ENCODE results near the gene TANK. TPM values are rescaled to one million over a fixed set of nuclear protein-coding genes. Genes with fewer than 3 reads are reported as not detected.

Gene TANK
- total and polyA plus RNA-seq, 4 experiments from 2014 or later: 76.3 to 91.2 (median 88.4) TPM

DNA sequence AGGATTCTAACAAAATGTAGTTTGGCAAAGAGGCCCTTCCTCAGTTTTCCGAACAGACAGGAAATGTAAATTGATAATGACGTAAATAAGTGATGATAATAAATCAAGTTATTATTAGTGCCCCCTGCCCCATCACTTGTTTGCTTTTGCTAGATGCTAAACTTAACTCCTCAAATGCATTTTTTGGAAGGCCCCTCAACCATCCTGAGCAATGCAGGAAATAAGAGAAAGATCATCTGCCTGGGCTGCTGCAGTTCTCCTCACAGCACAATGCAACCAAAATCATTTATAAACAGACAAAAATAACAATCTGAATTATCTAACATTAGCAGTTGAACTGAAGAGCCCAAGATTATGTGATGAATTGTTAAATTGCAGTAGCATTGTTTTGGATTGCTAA is 85.4 kb downstream of the TANK start:
- intact Hi-C loops (cut with micrococcal nuclease): loop anchor here (2.0 kb wide), 2 partner anchors 85 to 1533 kb away; partner anchors contain the start of genes MARCHF7 and TANK
- Mint-ChIP-seq H3K9me3 (no peaks in the 10 kb centered on the region), H3K4me3 (peak overlapping the region; percentile 77 to 97 (median 95)), H3K27ac (peak overlapping the region; percentile 84 to 99 (median 98)), H3K4me1 (peaks cover 39 to 76% (median 62%) of the 10 kb centered on the region in 4 donors), H3K27me3 (no peaks in the 10 kb centered on the region), H3K36me3 (peaks cover 0 to 5% of the 10 kb centered on the region in 2 donors)
- no peaks in the 10 kb centered on the region for H3K9me3 ChIP-seq (ENCODE audit: control insufficient read depth in 1 of 2, low read length in 2 of 2)
- H3K27ac ChIP-seq (ENCODE audit: low read depth, low read length): peak overlapping the region; percentile 78
- peaks cover 45% of the 10 kb centered on the region for H3K4me1 ChIP-seq (ENCODE audit: insufficient read depth, low read length)
- DNase-seq: no peak
- ChIA-PET CTCF (ENCODE audit: partially characterized antibody) (interaction anchor here (0.8 kb wide), 1 partner anchor 62 kb away, joined by 3 read pairs; the partner anchor contains the start of gene PSMD14), POLR2A (ENCODE audit: partially characterized antibody) (interaction anchor here (1.3 to 2.1 kb wide), 2 partner anchors 62 to 85 kb away, joined by 3 to 7 read pairs; partner anchors contain the start of gene TANK)
- no peaks in the 10 kb centered on the region for H3K36me3 ChIP-seq (ENCODE audit: insufficient read depth, low read length)
- no peak overlapping the region for H3K4me3 ChIP-seq (ENCODE audit: low read length in 2 of 2)
- no peaks in the 10 kb centered on the region for H3K27me3 ChIP-seq (ENCODE audit: insufficient read depth, low read length)

DNA sequence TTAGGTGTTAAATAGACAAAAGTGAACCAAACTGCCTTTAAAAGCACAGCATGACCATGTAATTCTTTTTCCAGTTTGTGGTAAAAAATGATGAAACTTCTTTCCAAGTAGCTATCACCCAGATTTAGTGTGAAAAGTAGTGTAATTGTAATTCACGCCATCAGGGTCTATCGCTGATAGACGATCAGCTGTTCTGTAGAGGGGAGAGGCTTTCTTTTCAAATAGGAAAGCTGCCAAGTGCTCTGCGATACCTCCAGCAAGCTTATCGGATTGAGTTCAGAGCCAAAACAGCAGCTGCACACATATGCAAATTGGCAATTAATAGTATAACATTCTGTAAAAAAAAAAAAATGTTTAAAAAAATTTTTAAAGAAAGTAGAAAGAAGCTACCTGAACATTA is 86.1 kb downstream of the TANK start:
- no peaks in the 10 kb centered on the region for H3K36me3 ChIP-seq (ENCODE audit: insufficient read depth, low read length)
- POLR2A ChIA-PET (ENCODE audit: partially characterized antibody): interaction anchor here (0.6 kb wide), 1 partner anchor 939 kb away, joined by 3 read pairs; no protein-coding TSS in a partner anchor
- H3K4me3 ChIP-seq (ENCODE audit: low read length in 2 of 2): no peak overlapping the region
- Mint-ChIP-seq H3K36me3 (peaks cover 0 to 5% of the 10 kb centered on the region in 2 donors), H3K4me3 (peak overlapping the region in 5 of 8 donors; percentile 19 to 97 (median 94)), H3K27me3 (no peaks in the 10 kb centered on the region), H3K27ac (peak overlapping the region; percentile 24 to 99 (median 89)), H3K4me1 (peaks cover 41 to 72% (median 58%) of the 10 kb centered on the region in 4 donors), H3K9me3 (no peaks in the 10 kb centered on the region)
- intact Hi-C loops (cut with micrococcal nuclease): loop anchor here (2.0 kb wide), 1 partner anchor 1533 kb away; the partner anchor contains the start of gene MARCHF7
- no peaks in the 10 kb centered on the region for H3K27me3 ChIP-seq (ENCODE audit: insufficient read depth, low read length)
- no peak for DNase-seq
- no peaks in the 10 kb centered on the region for H3K9me3 ChIP-seq (ENCODE audit: control insufficient read depth in 1 of 2, low read length in 2 of 2)
- CTCF ChIA-PET (ENCODE audit: partially characterized antibody): interaction anchor here (0.7 to 1.2 kb wide), 4 partner anchors 14 to 27 kb away, joined by 3 to 4 read pairs (median 3); no protein-coding TSS in a partner anchor
- peaks cover 39% of the 10 kb centered on the region for H3K4me1 ChIP-seq (ENCODE audit: insufficient read depth, low read length)
- no peak overlapping the region for H3K27ac ChIP-seq (ENCODE audit: low read depth, low read length)

DNA sequence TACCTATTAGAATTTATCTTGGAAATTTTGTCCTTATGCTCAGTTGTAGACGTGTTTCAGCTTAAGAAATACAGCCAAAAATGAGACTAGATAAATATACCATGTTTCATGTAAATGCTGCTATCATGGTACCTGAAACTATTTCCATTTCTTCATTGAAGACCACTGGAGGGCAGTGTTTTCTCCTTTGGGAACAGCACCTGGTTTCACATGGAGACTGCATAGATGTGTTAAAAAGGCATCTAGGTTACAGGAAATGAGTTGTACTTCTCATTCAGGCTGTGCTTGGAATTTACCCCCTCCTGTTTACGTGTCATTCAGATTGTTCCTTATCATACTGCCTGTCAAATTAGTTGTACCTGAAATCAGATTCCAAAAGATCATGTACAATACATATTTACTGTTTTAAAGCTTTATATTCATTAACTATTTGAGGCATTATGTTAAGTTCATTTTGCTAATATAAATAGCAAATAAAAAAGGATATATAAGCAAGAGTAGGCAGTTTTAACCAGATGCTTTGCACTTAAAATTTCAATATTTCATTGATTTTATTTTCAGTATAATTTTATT is 90.7 kb downstream of the TANK start:
- Histone ChIP-seq H3K27ac (ENCODE audit: low read depth, low read length) (no peak overlapping the region), H3K27me3 (ENCODE audit: insufficient read depth, low read length) (no peaks in the 10 kb centered on the region), H3K36me3 (ENCODE audit: insufficient read depth, low read length) (no peaks in the 10 kb centered on the region), H3K4me1 (ENCODE audit: insufficient read depth, low read length) (peaks cover 5% of the 10 kb centered on the region), H3K4me3 (ENCODE audit: low read length in 2 of 2) (no peak overlapping the region), H3K9me3 (ENCODE audit: control insufficient read depth in 1 of 2, low read length in 2 of 2) (no peaks in the 10 kb centered on the region)
- H3K27me3 Mint-ChIP-seq: no peaks in the 10 kb centered on the region
- peaks cover 10 to 28% (median 20%) of the 10 kb centered on the region in 4 donors for H3K4me1 Mint-ChIP-seq
- peaks cover 0 to 3% of the 10 kb centered on the region in 2 donors for H3K36me3 Mint-ChIP-seq
- no peak overlapping the region for H3K4me3 Mint-ChIP-seq
- intact Hi-C loops (cut with micrococcal nuclease): loop anchor here (1.0 kb wide), 2 partner anchors 22 to 28 kb away; no protein-coding TSS in a partner anchor
- ChIA-PET CTCF (ENCODE audit: partially characterized antibody) (interaction anchor here (1.2 to 3.6 kb wide), 10 partner anchors 9 to 33 kb away, joined by 3 to 15 read pairs (median 6); no protein-coding TSS in a partner anchor), POLR2A (ENCODE audit: partially characterized antibody) (interaction anchor here (0.9 kb wide), 1 partner anchor 57 kb away, joined by 3 read pairs; the partner anchor contains the start of gene PSMD14)
- peak in 4 of 5 donors; percentile 11 to 50 (median 24) for DNase-seq
- peak overlapping the region in 2 of 7 donors; percentile 4 to 53 for H3K27ac Mint-ChIP-seq
- H3K9me3 Mint-ChIP-seq: no peaks in the 10 kb centered on the region

DNA sequence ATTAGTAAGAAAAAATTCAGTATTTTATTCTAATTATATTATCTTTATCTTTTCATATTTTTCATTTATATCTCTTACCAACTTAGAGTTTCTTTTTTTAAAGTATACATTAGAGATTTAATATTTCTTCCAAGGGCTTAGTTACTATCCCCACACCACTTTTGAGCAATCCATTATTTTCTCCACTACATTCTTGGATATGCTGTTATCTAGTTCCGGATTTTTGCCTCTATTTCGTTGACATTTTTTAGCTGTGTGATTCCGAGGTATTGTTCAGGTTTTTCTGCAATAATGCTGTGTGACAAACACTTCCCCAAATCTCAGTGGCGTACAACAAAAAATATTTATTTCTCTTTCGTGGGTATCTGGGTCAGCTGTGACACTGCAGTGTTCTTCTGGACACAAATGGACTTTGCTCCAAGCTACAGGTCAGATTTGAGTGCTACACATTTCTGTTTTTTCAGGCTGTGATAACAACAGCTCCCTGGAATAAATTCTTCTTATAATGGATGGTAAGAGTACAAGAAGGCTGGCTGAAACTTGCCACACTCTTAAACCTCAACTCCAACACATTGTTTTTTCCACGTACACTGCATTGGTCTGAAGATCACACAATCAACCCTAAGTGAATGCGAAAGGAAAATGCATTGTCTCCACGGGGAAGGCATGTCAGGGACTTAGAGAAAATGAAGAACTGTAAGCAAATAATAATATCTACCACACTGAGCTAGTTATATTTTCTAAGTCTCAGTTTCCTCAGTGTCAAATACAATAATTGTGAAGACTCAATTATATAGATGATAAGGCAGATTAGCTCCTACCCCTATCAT is 97.1 kb downstream of the TANK start:
- H3K27ac Mint-ChIP-seq: no peak overlapping the region
- intact Hi-C loops (cut with micrococcal nuclease): no loop called here

DNA sequence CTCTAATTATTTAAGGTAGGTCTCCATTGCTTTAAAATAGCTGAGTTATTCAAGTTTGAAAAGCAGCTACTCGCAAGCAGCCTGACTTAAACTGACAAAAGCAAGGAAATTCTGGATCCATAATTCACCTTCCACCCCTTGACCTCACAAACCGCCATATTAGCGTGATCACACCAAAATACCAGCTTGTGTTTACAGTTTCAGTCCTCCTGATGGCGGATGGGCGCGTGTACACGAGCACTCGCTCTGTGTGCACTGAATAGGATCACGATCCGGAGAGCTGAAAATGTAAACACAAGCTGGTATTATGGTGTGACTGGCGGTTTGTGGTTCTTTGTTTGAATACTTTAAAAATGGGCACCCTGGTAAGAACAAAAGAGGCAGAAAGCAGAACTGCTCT is 105.6 kb downstream of the TANK start:
- CTCF ChIA-PET (ENCODE audit: partially characterized antibody): interaction anchor here (1.1 to 5.6 kb wide), 4 partner anchors 9 to 202 kb away, joined by 3 to 23 read pairs (median 10); no protein-coding TSS in a partner anchor

More for the DNA sequence above, 97.1 kb downstream of the TANK start:
- H3K36me3 ChIP-seq (ENCODE audit: insufficient read depth, low read length): no peaks in the 10 kb centered on the region
- no peak overlapping the region for H3K27ac ChIP-seq (ENCODE audit: low read depth, low read length)
- ChIA-PET POLR2A (ENCODE audit: partially characterized antibody) (no interaction called here), CTCF (ENCODE audit: partially characterized antibody) (no interaction called here)
- no peak overlapping the region for H3K4me3 ChIP-seq (ENCODE audit: low read length in 2 of 2)
- no peaks in the 10 kb centered on the region for H3K36me3 Mint-ChIP-seq
- no peak for DNase-seq
- H3K27me3 Mint-ChIP-seq: no peaks in the 10 kb centered on the region
- H3K4me1 Mint-ChIP-seq: no peaks in the 10 kb centered on the region
- no peaks in the 10 kb centered on the region for H3K4me1 ChIP-seq (ENCODE audit: insufficient read depth, low read length)
- H3K27me3 ChIP-seq (ENCODE audit: insufficient read depth, low read length): no peaks in the 10 kb centered on the region
- H3K9me3 Mint-ChIP-seq: no peaks in the 10 kb centered on the region
- H3K9me3 ChIP-seq (ENCODE audit: control insufficient read depth in 1 of 2, low read length in 2 of 2): no peaks in the 10 kb centered on the region
- no peak overlapping the region for H3K4me3 Mint-ChIP-seq

DNA sequence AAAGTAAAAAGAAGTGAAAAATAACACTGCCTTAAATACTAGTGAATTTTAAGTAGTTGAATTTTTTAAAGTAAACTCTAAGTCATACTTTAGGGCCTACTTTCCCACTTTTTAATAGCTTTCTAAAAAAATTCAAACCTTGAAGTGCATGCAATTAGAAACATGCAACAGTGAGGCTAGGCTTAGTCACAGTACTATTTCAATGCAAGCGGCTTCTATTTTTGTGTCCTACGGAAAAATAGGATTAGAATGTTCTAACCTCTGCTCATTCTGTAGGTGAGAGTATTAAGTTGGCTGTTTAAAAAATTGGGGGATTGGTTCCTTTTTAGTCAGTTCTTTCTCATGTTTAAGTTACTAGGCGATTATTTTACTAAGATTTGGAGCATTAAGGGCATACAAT is 108.9 kb downstream of the TANK start:
- peaks cover 0 to 1% (median 0%) of the 10 kb centered on the region in 8 donors for H3K9me3 Mint-ChIP-seq
- ChIA-PET POLR2A (ENCODE audit: partially characterized antibody) (no interaction called here), CTCF (ENCODE audit: partially characterized antibody) (interaction anchor here (1.2 kb wide), 1 partner anchor 45 kb away, joined by 3 read pairs; no protein-coding TSS in a partner anchor)
- no peak overlapping the region for H3K4me3 ChIP-seq (ENCODE audit: low read length in 2 of 2)
- no peak overlapping the region for H3K4me3 Mint-ChIP-seq
- no peak overlapping the region for H3K27ac ChIP-seq (ENCODE audit: low read depth, low read length)
- H3K27ac Mint-ChIP-seq: no peak overlapping the region
- no peaks in the 10 kb centered on the region for H3K9me3 ChIP-seq (ENCODE audit: control insufficient read depth in 1 of 2, low read length in 2 of 2)
- no peak for DNase-seq
- no peaks in the 10 kb centered on the region for H3K27me3 ChIP-seq (ENCODE audit: insufficient read depth, low read length)
- no peaks in the 10 kb centered on the region for H3K4me1 ChIP-seq (ENCODE audit: insufficient read depth, low read length)
- no peaks in the 10 kb centered on the region for H3K36me3 Mint-ChIP-seq
- intact Hi-C loops (cut with micrococcal nuclease): no loop called here
- H3K36me3 ChIP-seq (ENCODE audit: insufficient read depth, low read length): no peaks in the 10 kb centered on the region
- peaks cover 2 to 3% of the 10 kb centered on the region in 2 donors for H3K27me3 Mint-ChIP-seq
- H3K4me1 Mint-ChIP-seq: peaks cover 0 to 4% (median 2%) of the 10 kb centered on the region in 4 donors

More for the DNA sequence above, 105.6 kb downstream of the TANK start:
- no peaks in the 10 kb centered on the region for H3K9me3 ChIP-seq (ENCODE audit: control insufficient read depth in 1 of 2, low read length in 2 of 2)
- Mint-ChIP-seq H3K27me3 (peaks cover 0 to 3% of the 10 kb centered on the region in 2 donors), H3K27ac (no peak overlapping the region), H3K4me3 (no peak overlapping the region), H3K4me1 (no peaks in the 10 kb centered on the region), H3K36me3 (no peaks in the 10 kb centered on the region), H3K9me3 (no peaks in the 10 kb centered on the region)
- H3K4me1 ChIP-seq (ENCODE audit: insufficient read depth, low read length): no peaks in the 10 kb centered on the region
- H3K27ac ChIP-seq (ENCODE audit: low read depth, low read length): no peak overlapping the region
- H3K27me3 ChIP-seq (ENCODE audit: insufficient read depth, low read length): no peaks in the 10 kb centered on the region
- H3K36me3 ChIP-seq (ENCODE audit: insufficient read depth, low read length): no peaks in the 10 kb centered on the region
- H3K4me3 ChIP-seq (ENCODE audit: low read length in 2 of 2): no peak overlapping the region
- POLR2A ChIA-PET (ENCODE audit: partially characterized antibody): no interaction called here
- intact Hi-C loops (cut with micrococcal nuclease): no loop called here
- DNase-seq: no peak

Data from CD4-positive, alpha-beta memory T cell (primary cell).